Measurements from ENCODE around the gene TPCN2.

- TF ChIP-seq RAD21 (CRISPR knock-in tag; conservative IDR thresholded peaks at IDR 0.05 in 1 of 2, IDR thresholded peaks at IDR 0.05 in 1 of 2) = peak; percentile 50 to 71
- no peak for TF ChIP-seq USF2 (CRISPR knock-in tag; IDR thresholded peaks at IDR 0.05)
- TF ChIP-seq ZNF324 (CRISPR knock-in tag; IDR thresholded peaks at IDR 0.05) = no peak
- TF ChIP-seq PKNOX1 (IDR thresholded peaks at IDR 0.05) = no peak
- TF ChIP-seq ZBTB40 (IDR thresholded peaks at IDR 0.05) = no peak
- no peak for TF ChIP-seq ZBTB40 (CRISPR knock-in tag; IDR thresholded peaks at IDR 0.05)
- TF ChIP-seq TFE3 (CRISPR knock-in tag; IDR thresholded peaks at IDR 0.05) = no peak
- TF ChIP-seq MAX (CRISPR knock-in tag; IDR thresholded peaks at IDR 0.05) = no peak
- TF ChIP-seq NBN (IDR thresholded peaks at IDR 0.05; ENCODE audit: low read depth) = no peak
- TF ChIP-seq ZNF175 (CRISPR knock-in tag; IDR thresholded peaks at IDR 0.05; ENCODE audit: low read depth) = no peak
- no peak for TF ChIP-seq NFE2L1 (tag; IDR thresholded peaks at IDR 0.05; ENCODE audit: borderline replicate concordance, low read depth)
These were observed 54.2 kb downstream of the TPCN2 start for GRCh38 chr11:69102732-69103615.

All from K562 (cell line).